GM12873 (cell line): ENCODE data around the gene DEFB123.

Source experiments
- CTCF ChIP-seq: IDR thresholded peaks from 2 replicates; pipeline ENCODE4 v1.5.1; 2012; ENCODE audit warnings: low read depth, mild to moderate bottlenecking, moderate library complexity, low read length, control low read depth; ENCODE audit not compliant: insufficient read depth; ENCODE audit errors: missing control alignments

DEFB123 gene

GRCh38 chr20:31472395-31473330, 32.2 kb downstream of the DEFB123 start:
- TF ChIP-seq CTCF, result no peak

- TF ChIP-seq CTCF, result no peak
Measured at GRCh38 chr20:31473331-31474096, 33.1 kb downstream of the DEFB123 start.

- TF ChIP-seq CTCF, result no peak
Measured at GRCh38 chr20:31474097-31474436, 33.6 kb downstream of the DEFB123 start.

- no peak for TF ChIP-seq CTCF
Measured at GRCh38 chr20:31474758-31475427, 34.5 kb downstream of the DEFB123 start, which contains the start of the genes DEFB124 and REM1. Gene DEFB124 (minus strand): TSS chr20:31475127. CDS start chr20:31473013, 2,114 bp downstream. Gene REM1 (plus strand): TSS chr20:31475288. CDS start chr20:31476446, 1,158 bp downstream.

GRCh38 chr20:31475472-31476293, 35.3 kb downstream of the DEFB123 start:
- TF ChIP-seq CTCF, result no peak

GRCh38 chr20:31476294-31476585, 35.8 kb downstream of the DEFB123 start:
- no peak for TF ChIP-seq CTCF
